IPS-20b (cell line): ENCODE results near the gene ANKRD27.
A peak's percentile ranks its signal among the peaks of the same experiment; 100 is the strongest.
"Not testable (repeated sequence)": the region's sequence is repeated elsewhere in the genome, so short reads cannot be mapped to it uniquely, and the experiment has no call there.

ENCODE experiments used
- H3K27ac ChIP-seq: one replicate; pipeline ENCODE4 v1.5.1; 2013; ENCODE audit warnings: low read length
- H3K27me3 ChIP-seq: 2 replicates; pipeline ENCODE4 v1.6.1; 2013; ENCODE audit warnings: mild to moderate bottlenecking, low read length, inconsistent platforms; ENCODE audit not compliant: insufficient read depth
- H3K36me3 ChIP-seq: 2 replicates; pipeline ENCODE4 v1.6.1; 2013; ENCODE audit warnings: low read depth, mild to moderate bottlenecking, inconsistent platforms, low read length, moderate library complexity; ENCODE audit not compliant: insufficient read depth
- H3K4me1 ChIP-seq: 2 replicates; pipeline ENCODE4 v1.6.1; 2013; ENCODE audit warnings: mild to moderate bottlenecking, control low read depth, inconsistent platforms, low read length, moderate library complexity; ENCODE audit not compliant: insufficient read depth
- H3K4me3 ChIP-seq: 2 replicates; pipeline ENCODE4 v1.5.1; 2013; ENCODE audit warnings: mild to moderate bottlenecking, low read length, inconsistent platforms
- H3K9ac ChIP-seq: 2 replicates; pipeline ENCODE4 v1.6.1; 2013; ENCODE audit warnings: low read depth, mild to moderate bottlenecking, inconsistent platforms, low read length, moderate library complexity
- H3K9me3 ChIP-seq: 2 replicates; pipeline ENCODE4 v1.6.1; 2013; ENCODE audit warnings: mild to moderate bottlenecking, low read depth, low read length, inconsistent platforms; ENCODE audit not compliant: insufficient read depth

Gene ANKRD27

GRCh38 chr19:32674931-32675719, at the start of gene ANKRD27:
Gene ANKRD27, minus strand, starts transcription at chr19:32675180. Its CDS starts 16,165 bp downstream, at chr19:32659015.
- Histone ChIP-seq H3K36me3 (no peaks in the 10 kb centered on the region), H3K27me3 (peaks cover 53% of the 10 kb centered on the region), H3K27ac (no peak within 1 kb of the TSS), H3K9ac (peak within 1 kb of the TSS; percentile 63), H3K9me3 (no peaks in the 10 kb centered on the region; the same call in 1 of the 2 replicates), H3K4me3 (peak within 1 kb of the TSS; percentile 87), H3K4me1 (peaks cover 6% of the 10 kb centered on the region; the same call in 1 of the 2 replicates)

GRCh38 chr19:32720936-32721250, 45.9 kb upstream of the ANKRD27 start:
- Histone ChIP-seq H3K9ac (no peak overlapping the region), H3K27ac (no peak overlapping the region), H3K4me1 (no peaks in the 10 kb centered on the region; the same call in 1 of the 2 replicates), H3K36me3 (no peaks in the 10 kb centered on the region), H3K4me3 (no peak overlapping the region), H3K9me3 (no peaks in the 10 kb centered on the region), H3K27me3 (no peaks in the 10 kb centered on the region)

- Histone ChIP-seq H3K27ac (no peak overlapping the region), H3K4me3 (no peak overlapping the region), H3K9ac (no peak overlapping the region), H3K4me1 (no peaks in the 10 kb centered on the region; the same call in 1 of the 2 replicates), H3K9me3 (no peaks in the 10 kb centered on the region), H3K27me3 (no peaks in the 10 kb centered on the region), H3K36me3 (no peaks in the 10 kb centered on the region)
These were observed 45.4 kb upstream of the ANKRD27 start for GRCh38 chr19:32720216-32720935.

GRCh38 chr19:32719611-32720059, 44.7 kb upstream of the ANKRD27 start, which contains the start of gene TDRD12:
Gene TDRD12, plus strand, starts transcription at chr19:32719767. Its CDS starts 306 bp downstream, at chr19:32720073.
- Histone ChIP-seq H3K36me3 (no peaks in the 10 kb centered on the region), H3K9me3 (no peaks in the 10 kb centered on the region), H3K4me1 (no peaks in the 10 kb centered on the region; the same call in 1 of the 2 replicates), H3K9ac (no peak within 1 kb of the TSS), H3K27ac (no peak within 1 kb of the TSS), H3K27me3 (no peaks in the 10 kb centered on the region), H3K4me3 (no peak within 1 kb of the TSS)

GRCh38 chr19:32718286-32718685, 43.3 kb upstream of the ANKRD27 start:
- Histone ChIP-seq H3K9me3 (no peaks in the 10 kb centered on the region), H3K9ac (no peak overlapping the region), H3K27ac (no peak overlapping the region), H3K4me1 (no peaks in the 10 kb centered on the region; the same call in 1 of the 2 replicates), H3K36me3 (no peaks in the 10 kb centered on the region), H3K27me3 (no peaks in the 10 kb centered on the region), H3K4me3 (no peak overlapping the region)

- Histone ChIP-seq H3K36me3 (peaks cover 4% of the 10 kb centered on the region; the same call in 1 of the 2 replicates), H3K4me1 (no peaks in the 10 kb centered on the region; the same call in 1 of the 2 replicates), H3K27ac (no peak overlapping the region)
These were observed 42.5 kb upstream of the ANKRD27 start for GRCh38 chr19:32717496-32717895.

GRCh38 chr19:32716203-32716602, 41.2 kb upstream of the ANKRD27 start:
- not testable (repeated sequence) for H3K36me3 ChIP-seq, H3K9me3 ChIP-seq, H3K4me1 ChIP-seq, H3K4me3 ChIP-seq, H3K9ac ChIP-seq, H3K27me3 ChIP-seq, H3K27ac ChIP-seq

More at GRCh38 chr19:32717496-32717895, 42.5 kb upstream of the ANKRD27 start:
- H3K27me3 ChIP-seq = no peaks in the 10 kb centered on the region
- H3K4me3 ChIP-seq = no peak overlapping the region
- H3K9ac ChIP-seq = no peak overlapping the region
- H3K9me3 ChIP-seq = no peaks in the 10 kb centered on the region

GRCh38 chr19:32711747-32712146, 36.8 kb upstream of the ANKRD27 start:
- Histone ChIP-seq H3K27ac (no peak overlapping the region), H3K36me3 (peaks cover 5% of the 10 kb centered on the region), H3K9ac (no peak overlapping the region), H3K9me3 (no peaks in the 10 kb centered on the region), H3K27me3 (no peaks in the 10 kb centered on the region), H3K4me1 (no peaks in the 10 kb centered on the region), H3K4me3 (no peak overlapping the region)

- no peak overlapping the region for H3K27ac ChIP-seq
- peaks cover 5% of the 10 kb centered on the region for H3K36me3 ChIP-seq
- no peaks in the 10 kb centered on the region for H3K27me3 ChIP-seq
- no peak overlapping the region for H3K4me3 ChIP-seq
- peaks cover 7% of the 10 kb centered on the region; the same call in 1 of the 2 replicates for H3K9me3 ChIP-seq
- no peaks in the 10 kb centered on the region for H3K4me1 ChIP-seq
- no peak overlapping the region for H3K9ac ChIP-seq
These were observed 34.1 kb upstream of the ANKRD27 start for GRCh38 chr19:32709032-32709431.

- H3K9ac ChIP-seq = no peak overlapping the region
- no peaks in the 10 kb centered on the region for H3K27me3 ChIP-seq
- H3K9me3 ChIP-seq = peaks cover 11% of the 10 kb centered on the region; the same call in 1 of the 2 replicates
- H3K4me3 ChIP-seq = no peak overlapping the region
- H3K4me1 ChIP-seq = no peaks in the 10 kb centered on the region
- H3K36me3 ChIP-seq = peaks cover 5% of the 10 kb centered on the region
- H3K27ac ChIP-seq = no peak overlapping the region
These were observed 33.5 kb upstream of the ANKRD27 start for GRCh38 chr19:32708457-32708856.

- H3K27me3 ChIP-seq, H3K27ac ChIP-seq, H3K9ac ChIP-seq, H3K4me1 ChIP-seq, H3K36me3 ChIP-seq, H3K4me3 ChIP-seq: not testable (repeated sequence)
- H3K9me3 ChIP-seq = peaks cover 11% of the 10 kb centered on the region; the same call in 1 of the 2 replicates
These were observed 29.0 kb upstream of the ANKRD27 start for GRCh38 chr19:32704006-32704405.
